HG03095 (cell line): ENCODE results near the gene DIPK1A.

Source experiments
- ATAC-seq: cut with Tn5 transposase; IDR thresholded peaks from one replicate; pipeline ENCODE4 v1.9.1; 2021; ENCODE audit warnings: moderate library complexity; ENCODE audit not compliant: unreplicated experiment

DIPK1A gene

GRCh38 chr1:92805216-92805615 lies 156.0 kb downstream of the DIPK1A start:
- ATAC-seq: no peak

- ATAC-seq: no peak
Measured at GRCh38 chr1:92804721-92805201, 156.5 kb downstream of the DIPK1A start.

- no peak for ATAC-seq
Measured at GRCh38 chr1:92803140-92803887, 157.9 kb downstream of the DIPK1A start.

GRCh38 chr1:92797961-92798360 lies 163.3 kb downstream of the DIPK1A start:
- no peak for ATAC-seq

- ATAC-seq: no peak
Measured at GRCh38 chr1:92797297-92797696, 164.0 kb downstream of the DIPK1A start.

- no peak for ATAC-seq
Measured at GRCh38 chr1:92795166-92795565, 166.1 kb downstream of the DIPK1A start.

GRCh38 chr1:92792340-92792782 lies 168.9 kb downstream of the DIPK1A start:
- ATAC-seq: no peak
